Vagina (tissue), 2 donors: ENCODE data around the gene PLA2G5.

Source experiments
- CTCF ChIP-seq, 3 experiments: fragments of 450-650 bp in 2 of 3; fragments of 200-600 bp in 1 of 3; sonication (generic) in 1 of 3; IDR thresholded peaks; one replicate each; pipeline ENCODE4 v1.5.1; 2017 to 2019; ENCODE audit warnings: antibody characterized with exemption in 3 of 3, mild to moderate bottlenecking in 2 of 3, moderate library complexity in 2 of 3
- POLR2A ChIP-seq, 2 donors: fragments of 450-650 bp; IDR thresholded peaks; one replicate each; pipeline ENCODE4 v1.6.1; 2017; ENCODE audit warnings: antibody characterized with exemption in 2 of 2, mild to moderate bottlenecking in 2 of 2, moderate library complexity in 2 of 2

- TF ChIP-seq POLR2A (IDR thresholded peaks at IDR 0.05) (no peak), CTCF (IDR thresholded peaks at IDR 0.05) (no peak)
Measured at GRCh38 chr1:20028726-20029125, 41.3 kb upstream of the PLA2G5 start.
